GM12874 (cell line): Measurements from ENCODE around the gene ARAP1.

Experiments
- CTCF ChIP-seq: IDR thresholded peaks from 2 replicates; pipeline ENCODE4 v1.5.1; 2011; ENCODE audit warnings: low read depth, mild to moderate bottlenecking, control low read depth, low read length, moderate library complexity; ENCODE audit not compliant: insufficient read depth

The ARAP1 gene

GRCh38 chr11:72702577-72703241, 49.5 kb downstream of the ARAP1 start:
- TF ChIP-seq CTCF = no peak

DNA sequence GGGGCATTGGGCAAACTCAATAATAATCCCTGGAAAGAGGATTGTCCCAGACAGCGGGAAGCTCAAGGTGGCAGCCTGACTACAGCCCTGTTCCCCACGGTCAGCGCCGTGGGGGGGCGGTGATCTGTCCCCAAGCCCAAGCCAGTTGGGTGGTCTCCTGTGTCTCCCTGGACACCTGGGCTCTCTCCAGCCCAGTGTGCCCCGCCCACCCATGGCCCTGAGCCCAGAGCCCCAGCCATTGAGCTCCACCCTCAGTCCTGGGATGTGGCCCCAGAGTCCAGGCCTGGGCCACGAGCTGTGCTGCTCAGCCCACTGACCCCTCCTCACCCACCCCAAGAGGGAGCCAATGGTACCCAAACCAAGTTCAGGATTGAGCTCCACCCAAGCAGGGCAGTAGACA, 50.1 kb downstream of the ARAP1 start:
- TF ChIP-seq CTCF = no peak

GRCh38 chr11:72701466-72701865, 50.7 kb downstream of the ARAP1 start:
- no peak for TF ChIP-seq CTCF

- TF ChIP-seq CTCF = no peak
Observed at GRCh38 chr11:72700146-72700545, 52.1 kb downstream of the ARAP1 start.

GRCh38 chr11:72697814-72698213, 54.4 kb downstream of the ARAP1 start:
- TF ChIP-seq CTCF = no peak

DNA sequence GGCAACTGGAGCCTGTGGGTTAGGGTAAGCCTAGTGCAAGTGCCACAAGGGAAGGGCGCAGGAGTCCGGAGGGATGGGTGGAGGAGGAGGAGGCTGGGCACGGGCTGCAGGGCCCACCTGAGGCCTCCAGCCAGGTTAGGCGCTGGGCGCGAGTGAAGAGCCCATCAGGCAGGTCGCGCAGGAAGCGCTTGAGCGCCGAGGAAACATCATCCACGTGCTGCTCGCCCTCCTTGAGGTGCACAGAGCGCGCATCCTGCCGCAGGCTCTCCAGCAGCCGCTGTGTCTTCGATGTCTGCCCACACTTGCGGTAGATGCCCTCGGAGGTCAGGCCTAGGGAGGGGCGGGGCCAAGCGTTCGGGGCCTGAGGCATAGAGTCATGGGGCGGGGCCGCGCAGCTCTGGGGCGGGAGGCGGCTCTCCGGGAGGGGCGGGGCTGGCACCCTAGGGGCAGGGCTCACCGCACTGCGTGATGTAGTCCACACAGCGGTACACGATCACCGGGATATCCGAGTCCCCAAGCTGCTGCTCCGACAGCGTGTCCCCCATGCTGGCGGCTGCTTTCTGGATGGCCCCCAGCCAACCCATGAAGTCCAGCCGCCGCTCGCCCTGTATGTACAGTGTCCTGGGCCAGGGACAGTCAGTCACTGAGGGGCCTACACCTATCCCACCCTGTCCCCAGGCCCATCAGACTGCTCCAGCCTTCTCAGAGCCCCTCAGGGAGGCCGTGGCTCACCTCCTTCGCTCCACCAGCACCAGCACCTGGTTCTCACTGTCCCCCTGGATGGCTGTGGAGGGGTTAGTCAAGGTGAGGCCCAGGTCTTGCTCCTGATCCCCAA, 55.1 kb downstream of the ARAP1 start:
- TF ChIP-seq CTCF = no peak

DNA sequence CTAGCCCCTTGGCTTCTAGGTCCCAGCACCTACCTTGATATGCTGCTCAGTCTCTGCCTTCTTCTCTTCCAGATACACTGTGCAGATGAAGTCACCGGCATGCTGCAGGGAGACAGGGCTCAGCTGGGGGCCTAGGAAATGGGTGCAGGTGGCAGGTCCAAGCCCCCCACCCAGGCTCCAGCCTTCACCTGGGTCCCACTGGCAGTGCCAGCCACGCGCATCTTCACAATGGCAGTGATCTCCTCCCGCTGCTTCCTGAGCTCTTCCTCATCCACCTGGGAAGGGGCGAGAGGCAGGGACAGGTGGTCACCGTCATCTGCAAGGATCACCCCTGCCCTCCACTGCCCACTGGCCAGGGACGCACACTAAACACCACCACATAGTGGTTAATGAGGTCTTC, 56.9 kb downstream of the ARAP1 start:
- no peak for TF ChIP-seq CTCF
